ENCODE measurements around the gene TBX20.

- TF ChIP-seq CTCF (conservative IDR thresholded peaks at IDR 0.05) (no peak), ZFX (IDR thresholded peaks at IDR 0.05) (no peak)
These were observed 1.1 kb downstream of the TBX20 start for GRCh38 chr7:35252612-35253459.
